Ammon's horn (tissue), 1 donor: Measurements from ENCODE around the gene BICD2.
A peak's percentile ranks its signal among the peaks of the same experiment; 100 is the strongest.

Source experiments
- DNase-seq: peaks from one replicate; pipeline ENCODE4 v3.0.0-alpha.2; 2016; ENCODE audit warnings: low spot score

BICD2 gene

DNA sequence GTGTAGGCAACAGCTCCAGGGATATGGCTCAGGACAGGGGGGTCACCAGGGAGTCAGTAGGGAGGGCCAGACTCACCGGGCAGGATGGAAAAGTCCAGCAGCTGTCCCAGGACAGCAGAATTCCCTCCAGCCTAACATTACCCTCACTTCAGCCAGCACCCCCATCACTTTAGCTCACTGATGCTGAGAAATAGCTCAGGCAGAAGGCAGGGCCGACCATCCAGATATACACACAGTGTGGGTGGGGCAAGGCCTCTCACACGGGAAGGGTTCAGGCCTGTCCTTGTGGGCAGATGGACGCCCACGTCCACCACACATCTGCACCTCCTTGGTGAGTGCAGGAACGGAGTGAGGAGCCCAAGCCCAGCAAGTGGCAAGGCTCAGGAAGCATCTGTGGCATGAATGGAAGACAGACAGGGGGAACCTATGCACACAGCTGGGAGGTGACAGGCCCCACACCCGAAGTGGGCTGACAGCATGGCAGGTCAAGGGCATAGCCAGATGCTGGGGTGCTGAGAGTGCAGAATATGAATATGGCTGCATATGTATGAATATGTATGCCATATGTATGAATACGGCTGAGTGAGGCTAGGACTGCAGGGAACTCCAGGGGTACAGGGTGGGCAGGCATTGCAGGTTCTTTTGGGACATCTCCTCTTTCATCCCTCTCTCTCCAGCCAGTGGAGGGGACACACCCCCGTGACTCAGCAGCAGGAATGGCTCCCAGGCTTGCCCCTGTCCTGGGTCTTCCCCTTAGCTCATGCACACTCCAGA, 17.0 kb downstream of the BICD2 start:
- no peak for DNase-seq

DNA sequence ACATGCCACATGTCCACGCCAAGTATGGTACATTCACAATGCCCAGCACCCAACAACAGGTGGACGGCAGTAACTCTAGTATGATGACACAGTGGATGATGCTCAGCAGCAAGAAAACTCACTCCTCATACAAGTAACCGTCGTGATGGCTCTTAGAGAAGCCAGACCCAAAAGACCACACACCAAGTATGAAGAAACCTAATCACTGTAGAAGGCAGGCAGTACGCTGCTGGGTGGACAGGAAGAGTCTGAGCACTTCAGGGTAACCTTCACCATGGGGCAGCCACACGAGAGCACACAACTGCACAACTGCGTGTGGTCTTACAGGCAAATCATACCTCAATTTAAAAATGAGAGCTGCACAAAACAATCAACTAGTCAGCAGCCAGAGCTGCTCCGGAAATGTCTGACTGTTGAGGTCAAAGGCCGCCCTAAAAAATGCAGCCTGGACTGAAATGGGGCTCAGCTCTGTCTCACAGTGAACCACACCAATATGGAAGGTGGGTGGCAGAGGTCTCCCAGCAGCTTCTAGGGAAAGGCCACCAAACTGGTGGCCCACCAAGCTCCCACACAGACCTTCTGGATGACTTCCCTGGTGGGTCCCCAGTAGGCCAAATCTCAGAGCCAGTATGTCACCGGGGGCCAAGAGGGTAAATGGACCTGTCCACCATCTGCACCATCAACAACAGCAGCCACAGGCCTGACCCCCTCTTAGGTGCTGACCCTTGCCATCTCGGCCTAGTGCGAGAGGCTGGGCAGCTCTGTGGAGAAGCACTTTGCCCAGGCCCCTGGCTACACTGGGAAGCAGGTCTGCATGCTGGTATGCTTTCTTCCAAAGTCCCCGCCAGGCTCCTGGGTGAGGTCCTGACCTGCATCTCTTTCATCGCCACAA, 17.8 kb downstream of the BICD2 start:
- no peak for DNase-seq

DNA sequence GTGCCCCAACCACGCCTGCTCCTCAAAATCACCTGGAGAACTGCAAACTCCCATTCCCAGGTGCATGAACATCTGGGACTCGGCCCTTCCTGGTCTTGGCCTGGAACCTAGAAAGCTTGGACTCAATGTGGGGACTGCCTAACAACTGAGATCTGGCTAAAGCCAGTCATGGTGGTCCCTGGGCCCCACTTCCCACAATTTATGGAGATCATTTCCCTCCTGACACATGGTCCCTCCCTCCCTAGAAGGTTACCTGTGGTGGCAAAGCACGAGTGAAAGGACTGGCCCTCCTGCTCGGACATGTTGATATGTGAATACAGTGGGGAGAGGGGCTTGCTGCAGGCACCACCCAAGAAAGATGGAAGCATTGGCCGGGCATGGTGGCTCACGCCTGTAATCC, 18.8 kb downstream of the BICD2 start:
- no peak for DNase-seq

DNA sequence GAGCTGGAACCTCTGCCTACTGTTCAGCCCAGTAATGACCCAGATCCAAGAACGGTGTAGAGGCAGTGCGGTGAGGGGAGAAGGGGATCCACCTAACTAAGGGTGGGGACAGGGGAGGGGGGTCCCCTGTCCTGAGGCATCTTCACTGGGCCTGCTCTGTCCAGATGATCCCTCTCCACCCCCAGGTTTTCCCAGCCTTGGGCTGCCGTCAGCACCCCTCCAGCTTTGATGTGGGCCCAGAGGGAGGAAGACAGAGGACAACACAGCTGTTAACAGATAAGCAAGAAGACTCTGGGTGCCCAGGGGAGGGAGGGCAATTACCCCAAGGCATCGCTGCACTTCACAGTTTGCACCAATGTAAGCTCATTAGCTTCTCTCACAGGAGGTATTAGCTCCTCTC, 19.3 kb downstream of the BICD2 start:
- DNase-seq, result no peak

DNA sequence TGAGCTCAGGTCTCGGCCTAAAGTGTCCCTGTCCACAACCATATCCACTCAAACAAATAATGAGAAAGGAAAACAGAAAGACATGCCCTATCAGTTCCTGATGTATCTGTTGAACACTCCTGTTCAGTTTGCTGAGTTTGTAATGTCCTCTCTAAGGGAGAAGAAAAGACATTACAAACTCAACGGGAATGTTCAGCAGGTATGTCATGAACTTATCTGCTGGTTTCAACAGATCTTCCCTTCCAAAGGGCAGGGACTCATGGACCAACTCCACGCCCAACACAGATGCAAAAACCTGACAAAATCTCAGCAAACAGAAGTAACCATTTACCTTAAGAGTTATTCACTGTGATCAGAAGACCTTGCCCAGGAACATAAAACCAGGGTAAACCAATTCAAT, 23.7 kb downstream of the BICD2 start:
- no peak for DNase-seq

DNA sequence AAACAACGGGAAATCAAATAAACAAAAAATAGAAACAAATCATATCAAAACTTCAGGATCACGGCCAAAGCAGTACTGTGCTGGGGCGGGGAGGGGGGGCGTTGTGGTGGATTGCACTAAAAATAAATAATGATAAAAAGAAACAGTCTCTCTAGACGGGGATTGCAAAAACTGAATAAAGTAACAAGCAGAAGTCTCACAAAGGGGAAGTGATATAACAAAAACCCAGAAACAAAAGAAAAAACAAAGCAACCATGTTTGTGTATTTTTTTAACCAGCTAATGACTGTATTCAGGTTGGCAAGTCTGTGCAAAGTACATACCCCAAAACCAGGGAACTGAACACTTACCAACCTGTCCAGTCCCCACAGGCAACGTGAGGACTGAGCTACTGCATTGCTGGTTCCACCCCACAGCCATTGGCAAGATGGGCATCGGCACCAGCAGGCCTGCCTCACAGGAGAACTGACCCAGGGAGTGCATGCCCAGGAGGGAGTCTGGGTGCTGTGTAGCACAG, 24.1 kb downstream of the BICD2 start:
- DNase-seq, result no peak

DNA sequence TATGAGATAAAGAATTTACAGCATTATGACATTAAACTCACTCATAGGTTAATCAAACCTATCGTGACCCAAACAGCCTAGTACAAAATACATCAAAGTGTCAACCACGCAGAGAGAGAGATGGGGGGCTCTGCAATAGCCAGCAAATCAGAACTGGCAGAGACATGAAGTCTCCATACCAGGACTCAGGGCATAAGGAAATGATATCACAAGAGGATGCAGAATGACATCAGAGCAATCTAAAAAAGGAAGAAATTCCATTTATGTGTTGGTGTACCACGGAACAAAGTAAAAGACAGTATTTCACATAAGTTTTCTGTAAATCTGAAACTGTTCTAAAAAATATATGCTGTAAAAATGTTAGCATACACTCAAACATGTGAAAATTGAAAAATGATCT, 24.6 kb downstream of the BICD2 start:
- no peak for DNase-seq

DNA sequence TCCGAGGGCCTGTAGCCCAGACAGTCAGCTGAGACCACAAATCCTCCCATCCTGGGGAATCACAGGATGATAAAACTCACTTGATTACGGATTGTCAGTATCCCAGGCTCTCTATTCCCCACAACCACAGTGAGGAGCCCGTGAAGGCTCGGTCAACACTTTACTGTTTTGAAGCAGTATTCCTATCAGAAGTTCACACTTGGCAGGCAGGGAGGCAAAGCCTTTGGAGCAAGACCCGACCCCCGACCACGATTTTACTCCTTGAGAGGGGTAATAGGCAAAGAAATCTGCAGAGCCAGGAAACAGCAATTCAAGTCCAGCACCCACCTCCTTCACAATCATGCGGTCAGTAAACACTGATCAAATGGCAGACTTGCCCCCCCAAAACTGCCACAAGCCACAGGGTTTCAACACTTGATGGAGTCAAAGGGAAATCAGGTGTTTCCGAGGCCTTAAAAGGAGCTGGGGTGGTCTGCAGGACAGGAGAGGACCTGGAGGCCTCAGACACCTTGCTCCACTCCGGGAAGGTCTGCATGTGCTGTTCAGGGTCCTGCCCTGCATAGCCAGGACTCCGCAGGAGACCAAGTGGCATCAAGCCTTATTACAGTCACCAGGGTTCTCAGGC, 25.2 kb downstream of the BICD2 start:
- DNase-seq, result no peak

DNA sequence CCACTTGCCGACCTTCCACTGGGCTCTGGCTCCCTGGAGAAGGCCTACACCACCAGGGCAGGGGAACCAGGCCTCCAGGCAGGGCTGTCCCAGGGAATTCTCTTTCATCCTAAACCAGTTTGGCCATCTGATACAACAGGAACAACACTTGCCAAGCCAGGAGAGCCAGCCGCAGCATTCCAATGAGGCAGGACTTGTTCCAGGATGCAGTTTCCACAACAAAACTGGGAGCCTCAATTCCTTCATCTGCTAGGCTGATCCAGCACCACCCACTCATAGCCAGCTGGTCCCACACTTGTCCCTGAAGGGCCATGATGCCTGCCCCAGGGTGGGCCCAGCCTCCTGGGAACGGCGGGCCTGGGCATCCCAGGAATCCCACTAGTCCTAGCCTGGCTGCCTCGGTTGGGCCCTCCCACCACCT, 26.0 kb downstream of the BICD2 start:
- DNase-seq, result peak; percentile 72

DNA sequence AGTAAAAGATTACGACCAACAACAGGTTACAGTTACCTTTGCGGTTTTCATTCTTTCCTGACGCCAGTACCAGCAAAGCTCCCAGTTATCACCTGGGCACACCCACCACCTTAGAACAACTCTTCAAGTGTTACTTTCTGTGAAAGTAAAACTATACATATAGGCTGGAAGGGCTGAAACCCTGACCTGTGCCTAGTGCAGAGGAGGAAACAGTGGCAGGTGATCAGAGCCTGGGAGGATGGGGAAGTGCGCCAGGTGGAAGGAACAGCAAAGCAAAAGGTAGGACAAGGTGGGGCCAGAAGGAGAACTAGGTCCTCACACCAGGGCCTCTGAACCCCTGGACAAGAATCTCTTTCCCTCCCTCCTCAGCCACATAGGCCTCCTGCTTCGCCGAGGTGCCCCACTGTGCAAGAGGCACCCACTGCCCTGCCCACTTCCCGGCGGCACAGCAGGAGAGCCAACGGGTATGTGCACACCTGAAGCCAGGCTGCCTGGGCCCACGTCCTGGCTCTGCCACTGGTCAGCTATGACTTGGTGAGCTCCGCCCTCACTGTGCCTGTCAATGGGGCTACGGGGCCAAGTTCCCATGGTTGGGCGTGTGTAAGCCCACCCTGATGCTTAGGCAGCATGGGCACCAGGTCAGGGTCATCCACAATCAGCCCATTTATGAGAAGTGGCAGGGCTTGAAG, 26.9 kb downstream of the BICD2 start:
- no peak for DNase-seq

DNA sequence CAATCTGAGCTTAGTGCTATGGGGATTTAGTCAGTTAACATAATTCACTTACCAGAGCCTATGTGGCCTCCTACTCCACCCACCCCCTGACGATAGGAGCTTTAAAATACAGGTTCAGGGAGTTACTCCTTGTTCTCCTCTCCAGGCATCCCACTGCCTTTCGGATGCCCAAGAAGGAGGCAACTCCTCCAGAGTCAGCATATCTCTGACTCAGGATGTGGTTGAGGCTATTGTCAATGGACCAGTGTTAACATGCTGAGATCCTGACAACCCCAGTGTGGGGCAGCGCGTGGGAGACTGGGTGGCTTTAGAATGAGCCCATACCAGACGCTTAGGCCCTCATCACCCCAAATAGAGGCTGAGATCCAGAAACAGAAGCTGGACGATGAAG, 27.4 kb downstream of the BICD2 start:
- DNase-seq, result no peak

DNA sequence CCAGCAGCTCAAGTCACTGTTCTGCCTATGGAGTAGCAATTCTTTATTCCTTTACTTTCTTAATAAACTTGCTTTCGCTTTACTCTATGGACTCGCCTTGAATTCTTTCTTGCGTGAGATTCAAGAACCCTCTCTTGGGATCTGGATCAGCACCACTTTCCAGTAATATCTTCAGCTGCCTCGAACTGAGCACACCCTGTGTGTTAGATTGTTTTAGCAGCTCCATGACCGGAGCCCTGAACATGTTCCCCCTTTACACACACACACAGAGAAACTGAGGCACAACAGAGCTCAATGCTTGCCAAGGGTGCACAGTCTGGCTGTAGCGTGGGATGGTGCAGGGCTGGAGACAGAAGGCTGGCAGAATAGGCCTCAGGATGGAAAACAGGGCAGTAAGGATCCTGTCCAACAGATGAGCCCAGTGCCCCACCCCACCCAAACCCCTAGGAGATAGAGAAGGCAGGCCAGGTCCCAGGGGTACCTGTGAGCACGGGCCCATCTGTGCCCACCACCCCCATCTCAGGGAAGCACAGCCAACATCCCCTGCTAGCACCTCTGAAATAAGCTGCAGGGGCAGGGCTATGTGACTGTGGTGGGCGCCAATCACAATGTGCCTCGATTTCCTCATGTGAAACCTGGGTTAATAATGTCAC, 27.9 kb downstream of the BICD2 start:
- DNase-seq, result no peak

DNA sequence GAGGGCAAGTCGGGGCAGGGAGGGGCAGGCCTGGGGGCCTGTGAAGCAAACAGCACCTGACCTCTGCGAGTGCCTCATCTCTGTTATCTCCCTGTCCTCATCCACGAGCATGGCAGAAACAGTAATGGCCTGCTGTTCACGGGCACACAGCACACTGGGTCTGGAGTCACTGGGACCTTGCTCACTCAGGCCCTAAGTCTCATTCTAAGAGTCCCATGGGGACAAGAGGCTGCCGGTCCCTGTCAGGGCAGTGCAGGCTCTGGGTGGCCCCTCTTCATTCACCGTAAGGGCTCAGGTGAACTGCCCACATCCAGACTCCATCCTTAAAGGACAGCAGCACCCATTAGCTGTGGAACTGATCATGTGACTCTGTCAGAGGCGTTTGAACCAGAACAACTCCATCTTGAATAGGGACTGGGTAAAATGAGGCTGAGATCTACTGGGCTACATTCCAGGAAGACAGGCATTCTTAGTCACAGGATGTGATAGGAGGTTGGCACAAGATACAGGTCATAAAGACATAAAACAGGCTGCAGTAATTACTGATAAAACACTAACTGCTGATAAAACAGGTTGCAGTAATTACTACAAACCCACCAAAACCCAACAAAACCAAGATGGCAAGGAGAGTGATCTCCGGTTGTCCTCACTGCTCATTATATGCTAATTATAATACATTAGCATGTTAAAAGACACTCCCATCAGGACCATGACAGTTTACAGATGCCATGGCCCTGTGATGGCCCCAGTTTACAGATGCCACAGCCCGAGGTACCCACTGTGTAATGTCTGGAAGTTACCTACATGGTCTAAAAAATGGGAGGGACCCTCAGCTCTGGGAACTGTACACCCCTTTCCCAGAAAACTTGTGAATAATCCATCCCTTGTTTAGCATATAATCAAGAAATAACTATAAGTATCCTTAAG, 28.7 kb downstream of the BICD2 start:
- DNase-seq, result no peak

DNA sequence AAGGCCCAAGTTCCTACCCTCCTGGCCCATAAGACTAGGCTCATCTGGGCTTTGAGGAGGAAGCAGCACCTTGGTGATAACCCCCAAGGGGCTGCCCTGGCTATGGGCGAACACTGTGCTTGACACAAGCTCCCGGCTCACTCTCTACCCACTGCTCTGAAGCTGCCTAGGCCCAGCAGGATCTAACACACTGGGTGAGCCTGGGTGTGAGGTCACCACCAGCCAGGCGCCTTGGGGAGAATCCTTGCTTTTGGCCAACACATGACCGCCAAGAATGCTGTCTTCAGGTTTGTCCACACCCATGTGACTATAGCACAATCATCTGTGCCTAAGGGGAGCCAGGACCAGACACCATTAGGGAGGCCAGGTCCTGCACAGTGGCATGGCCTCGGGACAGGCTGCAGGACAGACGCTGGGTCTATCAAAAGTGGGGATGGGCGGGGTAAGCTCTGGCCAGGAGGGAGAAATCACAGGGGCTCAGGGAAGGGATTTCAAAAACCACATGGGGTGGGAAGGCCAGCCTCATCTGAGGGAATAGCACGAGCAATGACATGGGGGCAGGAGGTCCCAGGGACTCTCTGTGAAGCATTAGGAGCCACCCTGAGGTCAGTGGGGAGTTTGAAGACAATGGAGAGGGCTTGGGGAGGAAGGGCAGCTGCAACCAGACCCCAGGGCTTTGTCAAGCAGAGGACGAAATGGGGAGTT, 29.6 kb downstream of the BICD2 start:
- no peak for DNase-seq

DNA sequence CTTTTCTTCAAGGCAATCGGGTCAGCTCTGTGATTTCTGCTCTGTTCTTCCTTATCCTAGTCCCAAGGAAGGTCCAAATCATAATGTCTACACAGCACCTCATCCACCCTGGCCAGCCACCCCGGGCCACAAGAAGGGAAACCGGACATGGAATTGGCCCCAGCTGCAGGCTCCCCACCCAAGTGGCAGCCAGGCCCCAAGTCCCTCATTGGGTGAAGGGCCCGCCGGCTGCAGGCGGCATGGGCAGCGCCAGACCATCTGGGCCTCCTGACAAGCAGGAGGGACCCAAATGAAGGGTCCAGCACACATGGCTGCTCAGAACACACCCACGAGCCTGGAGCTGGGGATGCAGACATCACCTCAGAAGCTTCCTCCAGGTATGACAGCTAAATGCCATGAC, 33.7 kb downstream of the BICD2 start:
- DNase-seq, result no peak

DNA sequence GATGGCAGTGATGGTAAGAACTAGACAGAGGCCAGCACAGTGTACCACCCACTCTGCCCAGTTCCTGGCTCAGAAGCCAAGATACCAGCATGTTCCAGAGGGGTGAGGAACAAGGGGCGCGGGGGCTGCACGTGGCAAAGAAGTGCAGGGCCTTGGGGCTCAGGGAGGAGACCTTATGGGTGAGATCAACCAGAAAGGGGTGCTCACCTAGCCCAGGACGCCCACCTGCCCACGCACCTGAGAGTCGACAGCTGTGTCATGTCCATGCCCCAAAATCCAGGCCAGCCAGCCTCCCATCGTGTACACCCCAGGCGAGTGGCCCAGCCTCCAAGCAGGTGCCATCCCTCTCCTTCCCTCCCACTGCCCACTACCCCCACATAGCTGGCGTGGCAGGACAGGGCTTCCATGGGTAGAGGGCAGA, 34.9 kb downstream of the BICD2 start:
- no peak for DNase-seq

DNA sequence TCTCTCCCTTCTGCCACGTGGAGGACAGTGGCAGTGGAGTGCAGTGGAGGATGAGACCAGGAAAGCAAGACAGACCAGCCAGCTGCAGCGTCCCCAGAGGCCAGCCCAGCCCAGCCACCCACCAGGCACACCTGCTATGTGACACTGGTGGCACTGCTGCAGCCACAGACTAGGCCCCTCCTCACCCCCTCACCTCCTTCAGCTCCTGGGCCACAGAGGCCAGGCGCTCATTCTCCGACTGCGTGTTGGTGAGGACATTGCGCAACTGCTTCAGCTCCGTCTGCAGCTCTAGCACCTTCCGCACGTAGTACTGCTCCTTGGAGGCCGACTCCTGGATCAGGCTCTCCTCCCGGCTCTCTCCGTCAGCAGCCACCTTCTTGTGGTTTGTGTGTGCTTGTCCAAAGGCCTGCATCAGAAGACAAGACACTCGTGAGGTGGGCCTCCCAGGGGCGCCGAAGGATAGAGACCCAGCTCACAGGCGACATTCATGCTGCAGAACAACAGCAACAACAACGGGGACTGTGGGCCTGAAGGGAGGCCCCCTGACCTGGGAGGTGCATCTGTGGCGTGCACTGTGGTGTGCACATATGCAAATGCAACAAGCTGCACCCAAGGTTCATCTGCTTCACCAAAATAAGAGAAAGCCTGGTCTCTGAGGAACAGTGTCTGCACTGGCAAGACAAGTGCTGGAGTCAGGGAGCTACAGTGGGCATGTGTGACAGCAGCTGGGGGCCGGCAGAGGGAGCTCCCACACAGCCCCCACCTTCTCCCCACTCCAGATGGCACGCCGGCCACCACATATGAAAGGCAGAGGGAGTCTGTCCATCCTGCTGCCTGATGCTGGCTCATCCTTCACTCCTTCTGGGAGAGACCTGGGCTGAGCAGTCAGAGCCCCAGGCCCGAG, 35.5 kb downstream of the BICD2 start:
- peak; percentile 78 for DNase-seq
